Epidermal melanocyte (primary cell): ENCODE data around the gene PIK3R3.

Source experiments
- DNase-seq: peaks from one replicate; pipeline ENCODE4 v3.0.0; 2011; ENCODE audit warnings: low spot score; ENCODE audit not compliant: insufficient read length

The PIK3R3 gene

DNA sequence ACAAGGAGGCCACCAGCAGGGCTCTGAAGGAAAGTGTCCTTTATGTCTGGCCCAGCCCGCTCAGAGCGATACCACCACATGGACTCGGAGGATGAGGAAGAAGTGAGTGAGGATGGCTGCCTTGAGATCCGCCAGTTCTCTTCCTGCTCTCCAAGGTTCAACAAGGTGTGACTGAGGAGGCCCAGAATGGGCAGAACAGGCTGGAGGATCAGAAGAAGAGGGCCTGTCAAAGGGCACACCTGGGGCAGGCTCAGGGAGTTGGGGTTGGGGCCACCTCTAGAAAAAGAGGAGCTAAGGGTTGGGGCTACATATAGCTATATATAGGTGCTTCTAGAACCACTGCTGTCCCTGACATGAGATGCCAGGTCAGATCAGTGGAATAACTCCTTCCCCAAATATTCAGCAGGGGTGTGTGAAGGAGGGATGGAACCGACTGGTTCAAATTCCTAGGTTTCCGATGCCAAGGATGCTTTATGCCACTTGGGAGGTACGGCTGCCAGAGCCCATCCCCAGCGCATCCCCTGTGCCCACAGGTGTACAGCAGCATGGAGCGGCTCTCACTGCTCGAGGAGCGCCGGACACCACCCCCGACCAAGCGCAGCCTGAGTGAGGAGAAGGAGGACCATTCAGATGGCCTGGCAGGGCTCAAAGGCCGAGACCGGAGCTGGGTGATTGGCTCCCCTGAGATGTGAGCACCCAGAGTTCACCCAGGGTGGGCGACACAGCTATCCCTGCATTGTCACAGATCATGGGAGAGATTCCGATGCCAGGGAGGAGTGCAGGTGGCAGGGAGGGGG lies 102.2 kb downstream of the PIK3R3 start:
- no peak for DNase-seq

DNA sequence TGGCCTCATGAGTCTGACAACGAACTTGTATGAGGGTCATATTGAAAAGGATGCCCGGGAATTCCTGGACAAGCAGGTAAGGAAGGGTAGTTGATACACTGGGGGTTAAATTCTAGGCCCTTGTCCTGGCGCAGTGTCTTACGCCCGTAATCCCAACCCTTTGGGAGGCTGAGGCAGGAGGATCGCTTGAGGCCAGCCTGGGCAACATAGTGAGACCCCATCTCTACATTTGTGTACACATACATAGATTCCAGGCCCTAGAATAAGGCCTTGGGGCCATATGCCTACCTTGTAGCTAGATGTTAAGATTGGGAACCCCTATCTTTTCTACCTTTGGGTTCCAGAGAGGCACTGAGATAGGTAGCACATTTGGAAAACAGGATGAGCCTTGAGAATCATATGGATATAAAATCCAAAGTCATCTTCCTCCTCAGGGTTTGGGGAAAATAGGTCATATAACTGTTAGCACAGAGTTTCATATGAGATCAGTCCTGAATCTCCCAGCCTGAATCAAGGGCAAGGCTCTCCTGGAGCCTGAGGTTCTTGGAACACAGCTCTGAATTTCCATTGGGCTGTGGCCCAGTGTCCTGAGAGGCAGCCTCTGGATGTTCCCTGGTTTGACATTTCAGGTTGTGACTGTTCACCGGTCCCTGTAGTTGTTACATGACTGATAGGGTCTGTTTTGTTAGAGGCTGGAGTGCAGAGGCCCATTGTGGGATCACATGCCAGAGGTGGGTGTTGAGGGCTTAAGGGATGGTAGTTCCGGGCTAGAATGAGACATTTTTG lies 104.4 kb downstream of the PIK3R3 start:
- DNase-seq = no peak

DNA sequence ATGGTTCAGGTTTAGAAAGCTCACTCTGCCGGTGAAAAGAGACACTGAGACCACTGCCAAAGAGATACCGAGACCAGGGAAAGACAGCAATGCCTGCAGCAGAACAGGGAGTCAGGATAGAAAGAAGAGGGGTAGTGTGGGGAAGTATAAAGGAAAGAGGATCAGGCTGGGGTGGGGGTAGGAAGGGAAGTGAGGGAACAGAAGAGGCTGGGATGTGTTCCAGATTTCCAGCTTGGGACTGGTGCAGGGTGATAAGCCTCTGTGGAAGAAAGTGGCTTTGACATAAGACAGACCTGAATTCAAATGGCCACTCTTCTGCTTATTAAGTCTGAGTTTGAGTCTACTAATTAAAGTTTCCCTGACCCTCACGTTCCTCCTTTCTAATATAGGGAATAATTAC lies 105.9 kb downstream of the PIK3R3 start:
- DNase-seq = no peak

DNA sequence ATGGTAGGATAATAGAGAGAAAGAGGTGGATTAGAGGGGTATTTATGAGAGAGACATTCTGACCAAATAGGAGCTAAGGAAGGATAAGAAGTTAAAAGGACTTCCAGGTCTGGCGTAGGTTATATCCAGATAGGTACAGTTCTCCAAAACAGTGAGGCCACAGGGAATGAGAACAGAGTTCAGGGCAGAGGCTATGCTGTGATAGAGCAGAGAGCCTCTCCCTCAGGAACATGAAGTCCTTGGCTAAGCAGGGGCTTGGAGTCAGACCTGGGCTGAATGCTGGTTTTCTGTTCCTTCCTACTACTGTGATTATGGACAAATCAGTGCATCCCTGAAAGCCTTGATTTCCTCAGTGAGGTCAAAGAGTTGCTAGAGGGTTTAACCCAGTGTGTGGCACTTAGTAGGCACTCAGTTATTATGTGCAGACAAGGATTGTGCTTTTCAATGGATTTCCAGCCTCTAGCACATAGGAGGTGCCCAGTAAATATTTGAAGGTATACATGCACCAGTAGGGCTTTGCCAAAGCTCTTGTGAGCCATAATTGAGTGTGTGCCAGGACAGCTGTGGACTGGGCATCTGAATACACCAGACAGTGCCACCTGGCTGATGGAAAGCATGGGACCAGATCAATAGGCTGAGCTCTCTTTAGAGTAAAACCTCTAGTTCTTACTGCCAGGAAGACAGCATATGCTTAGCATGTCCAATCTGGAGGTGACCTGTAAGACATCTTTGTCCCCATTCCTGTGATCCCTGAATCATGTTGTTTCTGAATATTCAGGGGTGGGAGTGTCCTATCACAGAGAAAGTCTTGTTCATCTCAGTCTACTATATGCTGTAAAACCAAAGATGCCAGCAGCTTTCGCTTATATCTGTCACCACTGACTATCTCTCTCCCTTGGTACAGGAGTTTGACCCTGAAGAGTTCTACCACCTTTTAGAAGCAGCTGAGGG lies 111.1 kb downstream of the PIK3R3 start:
- DNase-seq = no peak

DNA sequence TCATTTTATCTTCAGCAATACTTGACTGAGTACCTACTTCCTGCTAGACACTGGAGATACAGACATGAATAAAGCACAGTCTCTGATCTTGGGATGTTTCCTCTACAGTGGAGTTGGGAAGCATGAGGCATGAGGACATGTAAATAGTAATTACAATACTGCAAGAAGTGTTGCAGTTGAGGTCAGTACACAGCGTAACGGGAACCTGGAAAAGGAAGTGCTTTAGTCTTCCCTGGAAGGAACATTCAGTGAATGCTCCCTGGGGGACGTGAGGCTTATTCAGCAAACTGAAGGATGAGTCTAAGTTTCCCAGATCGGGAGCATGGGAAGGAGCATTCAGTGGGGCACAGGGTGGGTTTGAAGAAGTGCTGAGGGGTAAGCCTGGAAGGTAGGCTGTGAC lies 112.4 kb downstream of the PIK3R3 start:
- no peak for DNase-seq

DNA sequence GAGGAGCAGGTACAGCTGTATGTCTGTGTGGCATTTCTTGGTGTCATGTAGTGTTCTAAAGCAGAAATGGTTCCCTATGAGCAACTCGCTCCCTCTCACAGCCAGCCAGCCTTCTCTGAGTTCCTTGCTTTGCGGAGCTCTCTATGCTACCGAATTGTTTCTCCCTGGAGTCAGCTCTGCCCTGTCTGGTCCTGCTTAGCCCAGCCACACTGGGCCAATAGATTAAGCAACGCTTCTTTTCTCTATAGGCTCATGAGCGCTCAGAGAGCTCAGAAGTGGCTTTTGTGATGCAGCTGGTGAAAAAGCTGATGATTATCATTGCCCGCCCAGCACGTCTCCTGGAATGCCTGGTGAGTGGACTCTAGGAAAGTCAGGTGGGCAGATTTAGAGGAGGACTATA lies 113.1 kb downstream of the PIK3R3 start:
- no peak for DNase-seq

DNA sequence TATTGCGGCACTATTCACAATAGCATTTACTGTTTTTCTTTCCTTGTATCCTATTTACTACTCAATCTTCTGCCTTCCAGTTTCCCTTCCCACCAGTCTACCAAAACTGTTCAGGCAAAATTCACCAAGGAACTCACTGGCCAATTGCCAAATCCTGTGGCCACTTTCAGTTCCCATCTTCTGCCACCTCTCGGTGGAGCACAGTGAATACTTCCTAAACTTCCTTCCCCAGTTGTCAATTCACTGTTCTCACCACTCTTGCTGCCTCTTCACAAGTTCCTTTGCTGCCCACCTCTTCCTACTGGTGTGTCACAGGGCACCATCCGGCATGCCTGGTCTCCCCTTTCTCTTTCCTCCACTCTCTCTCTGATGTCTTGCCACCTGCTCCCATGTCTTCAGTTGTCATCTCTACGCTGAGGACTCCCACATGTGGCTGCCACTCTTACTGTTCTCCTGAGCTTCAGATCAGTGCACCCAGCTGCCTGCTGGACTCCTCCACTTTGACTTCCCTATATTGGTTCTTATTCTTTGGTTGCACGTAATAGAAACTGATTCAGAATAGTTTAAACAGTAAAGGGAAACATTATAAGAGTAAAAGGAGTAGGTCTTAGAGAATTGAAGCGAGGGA lies 114.4 kb downstream of the PIK3R3 start:
- DNase-seq = no peak

DNA sequence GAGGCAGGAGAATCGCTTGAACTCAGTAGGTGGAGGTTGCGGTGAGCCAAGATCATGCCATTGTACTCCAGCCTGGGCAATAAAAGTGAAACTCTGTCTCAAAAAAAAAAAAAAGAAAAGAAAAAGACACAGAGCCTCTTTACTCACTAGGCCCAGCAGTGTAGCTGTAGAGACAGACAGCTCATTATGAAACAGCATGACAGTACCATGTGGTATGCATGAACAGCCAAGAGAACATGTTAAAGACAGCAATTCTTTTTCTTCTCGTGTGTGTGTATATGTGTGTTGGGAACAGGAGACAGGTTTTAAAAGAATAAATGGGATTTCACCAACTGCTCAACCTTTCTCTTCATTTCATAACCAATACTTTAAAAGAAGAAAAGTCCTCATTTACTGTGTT lies 118.8 kb downstream of the PIK3R3 start:
- no peak for DNase-seq

DNA sequence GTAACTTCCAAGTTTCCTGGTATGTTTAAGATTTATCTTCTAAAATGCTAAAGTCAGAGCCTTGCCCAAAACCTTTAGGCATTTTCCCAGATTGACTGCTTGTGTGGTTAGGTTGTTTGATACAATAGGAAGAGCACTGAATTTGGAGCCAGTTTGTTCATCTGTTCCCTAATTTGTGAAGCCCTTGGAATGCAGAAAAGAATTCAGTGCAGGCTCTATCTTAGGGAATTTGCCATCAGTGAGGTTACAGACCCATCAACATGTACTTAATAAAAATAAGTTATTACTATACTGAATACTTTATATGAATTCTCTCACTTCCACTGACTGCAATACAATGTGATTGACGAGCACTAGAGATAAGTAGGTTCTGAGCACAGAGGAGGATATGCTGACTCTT lies 120.2 kb downstream of the PIK3R3 start:
- no peak for DNase-seq

DNA sequence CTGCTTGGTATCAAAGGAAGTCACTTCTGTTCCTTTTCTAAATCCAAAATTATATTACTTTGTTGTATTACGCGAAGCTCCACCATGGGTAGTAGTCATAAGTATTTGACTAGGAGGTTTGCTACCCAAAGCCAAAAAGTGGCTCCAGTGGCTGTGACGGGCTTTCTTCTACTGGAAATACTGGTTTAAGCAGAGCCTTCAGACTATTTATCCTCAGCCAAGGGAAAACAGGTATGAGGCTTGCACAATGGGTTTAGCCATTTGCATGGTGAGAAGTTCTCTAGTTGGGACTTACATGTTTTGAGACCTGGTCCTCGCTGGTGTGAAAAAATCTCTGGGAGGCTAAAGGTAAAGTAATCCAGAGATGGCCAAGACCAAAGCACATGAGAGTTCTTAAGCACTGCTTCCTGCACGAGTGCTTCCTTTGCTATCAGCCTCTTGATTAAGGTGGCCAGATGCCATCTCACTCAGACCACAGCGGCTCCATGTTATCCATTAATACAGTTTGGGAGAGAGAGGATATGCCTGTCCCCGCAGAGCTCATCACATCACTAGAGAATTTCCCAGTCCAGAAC lies 121.2 kb downstream of the PIK3R3 start:
- DNase-seq = no peak

DNA sequence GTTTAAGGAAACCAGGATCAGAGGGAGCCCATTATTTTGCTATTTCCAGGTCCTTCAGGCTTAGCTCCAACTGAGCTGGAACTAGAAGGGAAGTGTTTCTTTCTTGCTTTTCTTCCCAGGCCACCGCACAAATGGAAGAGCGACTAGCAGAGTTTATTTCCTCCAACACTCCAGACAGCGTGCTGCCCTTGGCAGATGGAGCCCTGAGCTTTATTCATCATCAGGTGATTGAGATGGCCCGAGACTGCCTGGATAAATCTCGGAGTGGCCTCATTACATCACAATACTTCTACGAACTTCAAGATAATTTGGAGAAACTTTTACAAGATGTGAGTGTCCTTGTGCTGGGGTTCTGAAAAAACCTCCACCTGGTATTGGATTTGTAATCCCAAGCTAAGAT lies 121.8 kb downstream of the PIK3R3 start:
- no peak for DNase-seq

DNA sequence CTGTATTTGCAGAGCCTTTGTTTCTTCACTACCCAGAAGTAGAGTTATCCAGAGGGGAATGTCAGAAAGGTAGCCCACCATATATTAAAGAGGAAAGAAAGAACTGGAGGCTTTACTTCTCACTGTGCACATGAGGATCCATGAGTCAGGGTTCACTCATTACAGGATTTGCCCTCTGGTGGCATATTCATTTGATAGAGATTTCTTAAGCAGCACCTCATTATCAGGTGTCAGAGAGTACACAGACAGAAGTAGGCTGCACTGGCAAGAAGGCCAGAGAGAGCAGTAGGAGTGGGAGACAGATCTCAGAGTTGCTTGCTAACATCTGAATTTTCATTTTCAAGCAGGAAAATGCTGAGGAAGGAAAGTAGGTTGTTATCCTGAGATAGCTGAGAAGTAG lies 123.8 kb downstream of the PIK3R3 start:
- DNase-seq = no peak

DNA sequence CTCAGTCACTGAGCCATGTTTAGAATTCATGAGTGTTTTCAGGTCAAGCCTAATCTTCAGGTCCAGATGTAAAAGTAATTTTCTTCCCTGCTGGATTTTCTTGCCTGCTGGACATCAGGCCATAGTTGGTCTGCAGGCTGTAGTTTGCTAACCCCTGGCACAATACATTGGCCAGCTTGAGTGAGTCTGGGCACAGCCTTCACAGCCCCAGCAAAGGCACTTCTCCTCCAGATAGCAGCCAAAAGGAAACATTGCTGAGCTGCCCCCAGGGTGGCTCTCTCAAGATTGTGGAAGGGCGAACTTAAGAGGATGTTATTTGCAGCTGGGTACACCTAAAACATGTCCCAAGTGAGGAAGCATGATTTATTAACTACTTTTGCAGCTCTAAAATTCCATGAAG lies 126.8 kb downstream of the PIK3R3 start:
- no peak for DNase-seq

DNA sequence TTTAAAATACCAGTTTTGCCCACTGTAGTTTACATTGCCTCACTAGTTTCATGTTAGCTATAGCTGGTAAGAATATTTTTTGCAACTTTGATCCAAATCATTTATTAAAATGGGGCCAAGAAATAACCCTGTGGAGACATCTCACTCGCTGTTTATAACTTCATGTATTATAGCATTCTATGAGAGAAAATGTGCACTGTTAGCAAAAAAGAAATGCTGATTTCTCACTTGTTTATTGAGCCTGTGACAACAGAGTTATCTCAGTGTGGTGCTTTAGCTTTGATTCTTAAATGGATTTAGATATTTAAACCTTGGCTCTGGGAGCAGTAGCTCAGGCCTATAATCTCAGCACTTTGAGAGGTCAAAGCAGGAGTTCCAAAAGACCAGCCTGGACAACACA lies 127.9 kb downstream of the PIK3R3 start:
- DNase-seq = no peak

DNA sequence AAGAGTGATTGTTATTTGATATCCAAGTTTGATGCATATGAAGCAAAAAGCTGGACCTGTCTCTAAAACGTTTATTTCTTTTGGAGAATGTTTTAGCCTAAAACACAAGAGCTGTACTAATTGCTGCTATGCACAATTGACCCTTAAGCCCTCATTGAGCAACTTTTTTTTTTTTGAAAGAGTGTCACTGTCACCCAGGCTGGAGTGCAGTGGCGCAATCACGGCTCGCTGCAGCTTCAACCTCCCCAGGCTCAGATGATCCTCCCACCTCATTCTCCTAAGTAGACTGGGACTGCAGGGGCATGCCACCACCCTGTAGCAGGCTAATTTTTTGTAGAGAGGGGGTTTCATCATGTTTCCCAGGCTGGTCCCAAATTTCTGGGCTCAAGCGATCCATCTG lies 129.1 kb downstream of the PIK3R3 start:
- no peak for DNase-seq

DNA sequence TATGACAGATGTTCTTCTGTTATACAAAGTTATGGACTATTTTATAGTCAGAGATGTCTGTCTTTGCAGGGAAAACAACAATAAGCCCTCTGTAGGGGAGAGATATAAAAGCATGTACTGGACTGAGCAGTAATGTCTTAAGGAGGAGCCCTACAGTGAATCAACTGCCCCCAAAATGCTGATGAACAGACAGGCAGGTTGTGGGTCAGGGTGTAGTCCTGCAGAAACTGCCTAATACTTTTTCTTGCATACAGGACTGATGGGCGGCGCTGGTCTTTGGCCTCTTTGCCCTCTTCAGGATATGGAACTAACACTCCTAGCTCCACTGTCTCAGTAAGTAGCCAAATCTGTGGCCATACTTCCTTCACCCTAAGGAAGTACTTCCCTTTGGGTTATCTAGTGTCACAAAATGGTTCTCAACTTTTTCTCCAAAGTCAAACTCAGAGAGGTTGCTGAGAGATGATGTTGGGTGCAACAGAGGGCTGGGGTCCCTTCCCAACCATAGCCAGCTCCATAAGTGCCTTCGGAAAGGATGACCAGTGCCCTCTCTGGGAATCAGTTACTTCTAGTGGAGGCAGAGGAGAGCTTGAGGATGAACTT lies 129.8 kb downstream of the PIK3R3 start:
- no peak for DNase-seq

DNA sequence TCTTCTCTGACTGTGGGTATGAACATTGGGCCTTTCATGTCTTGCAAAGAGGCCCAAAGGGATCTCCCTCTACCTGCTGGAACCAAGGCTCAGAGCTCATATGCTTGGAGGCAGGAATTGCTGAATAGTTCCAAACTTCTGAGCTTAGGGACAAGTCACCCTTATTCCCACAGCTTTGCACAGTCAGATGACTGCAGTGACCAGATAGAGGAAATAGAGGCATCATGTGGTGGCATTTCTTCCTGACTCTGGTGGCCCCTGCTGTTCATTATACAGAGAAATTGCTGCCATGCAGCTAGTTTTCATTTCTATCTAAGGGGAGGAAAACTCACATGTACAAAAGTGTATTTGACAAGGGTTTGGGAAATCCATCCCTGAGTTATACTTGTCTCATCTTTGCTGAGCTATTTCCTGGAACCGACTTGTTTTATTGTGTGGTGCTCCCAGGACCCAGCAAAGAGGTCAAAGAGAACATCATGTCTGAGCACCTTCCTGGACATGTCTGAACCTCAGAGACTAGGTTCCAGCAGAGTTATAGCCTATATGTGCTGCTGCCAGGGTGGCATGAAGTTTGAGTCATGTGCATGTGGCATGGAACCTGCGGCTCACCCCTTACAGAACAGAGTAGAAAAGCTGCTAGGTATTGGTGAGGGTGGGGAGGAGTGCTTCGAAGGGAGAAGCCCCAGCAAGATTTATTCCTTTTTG lies 131.2 kb downstream of the PIK3R3 start:
- DNase-seq = no peak

DNA sequence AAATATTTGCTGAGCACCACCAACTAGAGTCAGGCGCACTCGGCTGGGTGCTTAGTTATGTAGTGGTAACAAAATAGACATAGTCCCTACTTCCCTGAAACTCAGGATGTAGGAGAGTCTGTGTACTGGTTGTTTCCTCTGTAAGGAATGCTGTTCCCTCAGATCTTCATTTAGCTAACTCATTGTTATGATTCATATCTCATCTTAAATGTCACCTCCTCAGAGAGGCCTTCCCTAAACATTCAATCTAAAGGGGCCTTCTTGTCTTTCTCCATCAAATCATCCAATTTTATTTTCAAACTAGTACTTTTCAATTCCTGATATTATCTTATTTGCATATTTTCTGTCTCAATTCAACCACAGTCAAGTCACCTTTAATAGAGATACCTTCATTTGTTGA lies 132.9 kb downstream of the PIK3R3 start:
- no peak for DNase-seq

DNA sequence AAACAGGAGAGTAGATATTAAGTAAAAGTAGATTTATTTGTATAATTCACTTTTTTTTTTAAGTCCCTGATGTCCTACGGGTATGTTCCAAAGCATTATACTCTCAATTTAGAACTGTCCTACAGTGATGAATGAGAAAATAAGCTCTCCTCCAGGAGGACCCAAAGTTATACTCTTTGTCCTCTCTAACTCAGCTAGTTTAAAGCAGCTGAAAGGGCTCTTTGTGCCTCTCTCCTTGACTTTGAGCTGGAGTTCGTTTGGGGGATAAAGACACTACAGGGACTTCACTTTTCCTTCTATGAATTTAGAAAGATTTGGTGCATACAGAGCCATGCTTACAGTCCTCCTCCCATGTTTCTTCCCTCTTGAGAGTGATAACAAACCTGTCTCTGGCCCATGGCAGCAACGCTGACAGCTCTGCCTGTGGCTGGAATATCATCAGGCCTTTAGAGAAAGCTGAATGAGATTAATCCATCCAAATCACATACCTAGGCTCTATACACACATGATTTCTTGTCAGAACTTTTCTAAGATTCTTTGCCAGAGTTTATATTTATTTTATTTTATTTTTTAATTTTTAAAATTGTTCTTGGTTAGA lies 134.3 kb downstream of the PIK3R3 start:
- peak; percentile 29 for DNase-seq

DNA sequence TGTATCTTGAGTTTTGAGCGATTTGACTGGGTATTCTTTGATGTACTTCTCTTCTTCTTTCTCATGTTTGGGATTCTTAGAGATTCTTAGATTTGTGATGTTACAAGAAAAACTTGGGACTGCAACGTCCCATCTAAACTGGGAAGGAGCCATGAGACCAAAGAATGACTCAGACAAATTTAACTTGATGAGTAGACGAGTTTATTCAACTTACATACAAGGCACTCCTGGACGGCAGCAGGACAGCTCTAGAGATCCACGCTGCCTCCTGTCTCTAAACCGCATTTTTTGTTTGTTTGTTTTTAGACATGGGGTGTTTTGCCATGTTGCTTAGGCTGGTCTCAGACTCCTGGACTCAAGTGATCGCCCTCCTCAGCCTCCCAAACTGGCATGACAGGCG lies 137.1 kb downstream of the PIK3R3 start:
- no peak for DNase-seq
